Measurements from ENCODE around the gene SPDYE6.
A peak's percentile ranks its signal among the peaks of the same experiment; 100 is the strongest.
"Not testable (repeated sequence)": the region's sequence is repeated elsewhere in the genome, so short reads cannot be mapped to it uniquely, and the experiment has no call there.

SPDYE6 gene

DNA sequence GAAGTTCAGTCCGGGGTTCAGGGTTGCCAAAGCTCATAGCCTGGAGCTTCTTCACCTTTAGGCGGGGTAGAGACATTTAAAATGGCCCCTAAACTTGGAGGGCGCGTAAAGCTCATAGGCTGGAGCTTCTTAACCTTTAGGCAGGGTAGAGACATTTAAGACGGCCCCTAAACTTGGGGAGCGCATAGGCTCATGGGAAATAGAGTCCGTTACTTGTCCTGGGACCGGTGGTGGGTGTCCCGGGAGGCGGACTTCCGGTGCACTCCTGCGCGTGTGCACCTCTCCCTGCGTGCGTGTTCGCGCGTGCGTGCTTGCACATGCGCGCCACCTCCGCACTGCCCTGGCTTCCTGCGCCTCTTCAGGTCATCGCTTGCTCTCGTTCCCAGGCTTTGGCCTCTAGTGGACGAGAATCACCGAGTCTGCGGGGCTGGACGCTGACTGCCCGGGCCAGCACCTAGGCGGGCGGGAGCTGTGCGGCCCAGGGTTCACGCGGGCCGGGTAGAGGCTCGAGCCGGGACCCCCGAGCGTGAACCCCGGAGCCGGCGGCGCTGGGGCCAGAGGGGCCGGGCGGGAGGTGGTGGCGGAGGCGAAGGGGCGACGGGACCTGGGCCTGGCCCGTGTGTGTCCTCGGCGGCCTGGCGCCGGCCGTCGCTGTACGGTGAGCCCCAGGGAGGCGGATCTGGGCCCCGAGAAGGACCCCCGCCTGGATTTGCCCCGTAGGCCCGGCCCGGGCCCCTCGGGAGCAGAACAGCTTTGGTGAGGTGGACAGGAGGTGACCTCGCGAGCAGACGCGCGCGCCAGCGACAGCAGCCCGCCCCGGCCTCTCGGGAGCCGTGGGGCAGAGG is 7.5 kb upstream of the SPDYE6 start:
- peak; percentile 99 for DNase-seq

- not testable (repeated sequence) for DNase-seq
Measured at GRCh38 chr7:102346983-102347382, 9.3 kb downstream of the SPDYE6 start.

GRCh38 chr7:102340599-102341368 is 15.5 kb downstream of the SPDYE6 start:
- DNase-seq, result not testable (repeated sequence)

DNA sequence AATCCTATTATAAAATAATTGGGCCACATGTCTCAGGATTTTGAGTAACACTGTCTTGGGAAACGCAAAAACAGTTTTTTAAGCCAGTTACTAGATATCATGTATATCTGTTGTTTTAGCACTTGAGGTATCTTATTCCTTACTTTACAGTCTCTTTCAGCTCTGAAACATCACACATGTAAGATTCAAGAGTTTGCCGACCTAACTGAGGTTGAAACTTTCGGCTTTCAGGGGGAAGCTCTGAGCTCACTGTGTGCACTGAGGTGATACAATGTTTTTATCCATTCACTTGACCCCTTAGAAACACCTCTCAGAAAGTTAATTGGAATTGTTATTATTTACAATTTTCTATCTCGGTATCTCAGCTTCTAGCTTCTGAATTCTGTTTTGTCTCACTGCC is 18.8 kb downstream of the SPDYE6 start:
- not testable (repeated sequence) for DNase-seq

- DNase-seq, result not testable (repeated sequence)
Measured at GRCh38 chr7:102337002-102337401, 19.2 kb downstream of the SPDYE6 start.

- not testable (repeated sequence) for DNase-seq
Measured at GRCh38 chr7:102335574-102335973, 20.7 kb downstream of the SPDYE6 start.

GRCh38 chr7:102330666-102331460 is 25.4 kb downstream of the SPDYE6 start:
- not testable (repeated sequence) for DNase-seq

DNA sequence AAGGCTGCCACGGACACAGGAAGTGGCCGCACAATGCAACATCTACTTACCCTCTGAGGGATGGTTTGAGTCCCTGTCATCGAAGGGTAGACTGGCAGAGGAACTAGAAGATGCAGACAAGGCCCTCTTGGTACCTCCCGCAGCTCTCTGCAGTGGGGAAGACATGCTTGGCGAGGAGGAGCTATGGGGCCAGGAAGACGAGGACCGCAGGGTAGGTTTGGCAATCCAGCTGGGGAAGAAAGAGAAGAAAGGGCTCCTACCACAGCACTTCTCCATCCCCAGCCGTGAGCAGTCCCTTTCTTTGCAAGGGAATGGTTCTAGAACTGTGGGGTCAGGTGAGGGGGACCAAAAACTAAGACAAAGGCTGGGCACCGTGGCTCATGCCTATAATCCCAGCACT is 26.9 kb downstream of the SPDYE6 start:
- DNase-seq, result not testable (repeated sequence)

DNA sequence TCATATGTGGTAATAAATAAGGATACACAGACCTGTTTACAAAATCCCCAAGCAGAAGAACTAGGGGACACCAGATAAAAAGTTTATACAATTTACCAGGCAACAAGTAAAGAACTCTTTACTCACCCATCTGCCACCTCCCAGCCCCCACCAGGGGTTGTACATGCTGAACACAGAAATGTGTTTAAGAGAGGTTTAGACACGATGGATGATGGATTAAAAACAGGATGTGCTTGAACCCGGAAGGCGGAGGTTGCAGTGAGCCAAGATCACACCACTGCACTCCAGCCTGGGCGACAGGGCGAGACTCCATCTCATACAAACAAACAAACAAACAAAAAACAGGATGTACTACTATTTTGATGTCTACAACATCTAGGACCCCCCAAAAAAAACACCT is 27.4 kb downstream of the SPDYE6 start:
- DNase-seq, result not testable (repeated sequence)

DNA sequence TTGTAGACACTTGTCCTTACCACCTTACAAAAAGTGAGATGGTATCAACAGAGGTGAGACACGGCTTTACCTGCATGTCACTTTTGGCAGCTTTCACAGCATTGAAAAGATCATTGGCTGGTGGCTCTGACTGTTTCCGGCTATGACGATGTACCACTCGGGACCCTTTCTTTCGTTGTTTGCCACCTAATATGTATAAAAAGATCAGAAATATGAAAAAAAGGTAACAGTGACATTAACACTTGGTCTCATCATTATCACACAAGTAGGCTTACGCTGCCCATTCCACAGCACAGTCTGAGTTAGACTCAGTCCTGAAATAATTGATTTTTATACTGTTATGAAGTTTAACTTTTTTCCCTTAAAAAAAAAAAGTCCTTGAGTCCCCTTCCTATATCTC is 29.1 kb downstream of the SPDYE6 start:
- not testable (repeated sequence) for DNase-seq

DNA sequence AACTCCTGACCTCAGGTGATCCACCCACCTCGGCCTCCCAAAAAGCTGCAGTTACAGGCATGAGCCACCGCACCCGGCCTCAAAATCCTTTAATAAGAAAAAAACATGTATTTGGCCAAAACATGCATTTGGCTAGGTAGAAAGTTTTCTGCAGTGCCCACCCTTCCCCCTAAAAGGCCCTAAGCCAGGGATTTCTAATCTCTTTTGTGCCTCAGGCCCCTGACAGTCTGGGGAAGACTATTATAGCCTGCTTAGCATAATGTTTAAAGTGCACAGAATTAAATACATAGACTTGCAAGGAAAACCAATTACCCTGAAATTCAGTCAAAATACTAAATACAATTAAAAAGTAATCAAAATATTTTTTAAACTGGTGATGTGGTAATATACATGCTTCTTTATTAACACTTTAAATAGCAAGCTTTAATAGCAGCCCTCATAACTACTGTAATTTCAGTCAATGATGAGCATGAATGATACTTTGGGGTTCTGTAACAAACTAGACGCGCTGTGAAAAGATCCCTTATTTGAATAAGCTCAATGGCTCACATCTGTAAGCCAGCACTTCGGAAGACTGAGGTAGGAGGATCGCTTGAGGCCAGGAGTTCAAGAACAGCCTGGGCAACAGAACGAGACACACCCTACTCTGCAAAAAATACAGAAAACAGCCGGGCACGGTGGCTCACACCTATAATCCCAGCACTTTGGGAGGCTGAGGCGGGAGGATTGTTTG is 29.9 kb downstream of the SPDYE6 start:
- no peak for DNase-seq

DNA sequence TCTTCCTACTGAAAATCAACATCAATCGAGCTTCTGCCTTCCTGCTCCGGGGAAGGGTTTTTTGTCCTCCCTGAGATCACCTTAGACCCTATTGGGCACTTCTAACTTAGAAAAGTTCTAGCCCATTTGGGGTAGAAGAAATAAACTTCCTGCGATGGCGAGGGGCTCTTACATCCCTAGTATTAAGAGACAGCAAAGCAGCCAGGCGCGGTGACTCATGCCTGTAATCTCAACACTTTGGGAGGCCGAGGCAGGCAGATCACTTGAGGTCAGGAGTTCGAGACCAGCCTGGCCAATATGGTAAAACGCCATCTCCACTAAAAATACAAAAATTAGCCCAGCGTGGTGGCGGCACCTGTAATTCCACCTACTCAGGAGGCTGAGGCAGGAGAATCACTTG is 31.1 kb downstream of the SPDYE6 start:
- DNase-seq, result not testable (repeated sequence)

DNA sequence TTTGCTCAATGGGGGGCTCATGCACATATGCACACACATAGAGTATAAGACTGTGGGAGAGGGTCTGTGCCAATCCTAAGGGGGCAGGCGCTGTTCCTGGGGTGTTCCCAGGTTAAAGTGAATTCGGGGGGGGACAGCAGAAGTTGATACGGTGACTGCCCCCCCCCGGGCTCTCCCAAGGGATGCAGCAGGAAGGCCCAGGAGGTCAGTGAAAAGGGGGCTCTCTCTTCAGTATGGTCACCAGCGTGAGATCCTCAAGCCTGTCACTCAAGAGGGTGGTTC is 32.4 kb downstream of the SPDYE6 start:
- no peak for DNase-seq

DNA sequence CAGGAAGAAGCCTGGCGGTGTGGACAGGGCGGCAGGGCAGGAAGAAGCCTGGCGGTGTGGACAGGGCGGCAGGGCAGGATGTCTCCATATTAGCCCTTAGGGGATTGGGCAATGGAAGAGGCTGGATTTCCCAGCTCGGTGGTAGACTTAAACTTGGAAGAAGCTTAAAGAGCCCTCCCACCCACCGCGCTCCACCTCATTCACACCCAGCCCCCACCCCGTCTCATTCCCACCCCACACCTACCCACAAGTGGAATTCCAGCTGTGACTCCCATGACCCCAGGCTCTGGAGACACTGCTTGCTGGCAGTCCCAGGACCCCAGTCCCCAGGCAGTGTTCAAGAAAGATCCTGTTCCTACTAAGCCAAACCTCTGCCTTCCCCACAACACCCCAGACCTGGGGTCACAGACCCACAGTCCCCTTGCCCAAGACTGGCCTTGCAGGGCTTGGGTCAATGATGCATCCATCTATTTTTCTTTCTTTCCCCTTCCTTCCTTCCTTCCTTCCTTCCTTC is 34.0 kb downstream of the SPDYE6 start:
- no peak for DNase-seq

DNA sequence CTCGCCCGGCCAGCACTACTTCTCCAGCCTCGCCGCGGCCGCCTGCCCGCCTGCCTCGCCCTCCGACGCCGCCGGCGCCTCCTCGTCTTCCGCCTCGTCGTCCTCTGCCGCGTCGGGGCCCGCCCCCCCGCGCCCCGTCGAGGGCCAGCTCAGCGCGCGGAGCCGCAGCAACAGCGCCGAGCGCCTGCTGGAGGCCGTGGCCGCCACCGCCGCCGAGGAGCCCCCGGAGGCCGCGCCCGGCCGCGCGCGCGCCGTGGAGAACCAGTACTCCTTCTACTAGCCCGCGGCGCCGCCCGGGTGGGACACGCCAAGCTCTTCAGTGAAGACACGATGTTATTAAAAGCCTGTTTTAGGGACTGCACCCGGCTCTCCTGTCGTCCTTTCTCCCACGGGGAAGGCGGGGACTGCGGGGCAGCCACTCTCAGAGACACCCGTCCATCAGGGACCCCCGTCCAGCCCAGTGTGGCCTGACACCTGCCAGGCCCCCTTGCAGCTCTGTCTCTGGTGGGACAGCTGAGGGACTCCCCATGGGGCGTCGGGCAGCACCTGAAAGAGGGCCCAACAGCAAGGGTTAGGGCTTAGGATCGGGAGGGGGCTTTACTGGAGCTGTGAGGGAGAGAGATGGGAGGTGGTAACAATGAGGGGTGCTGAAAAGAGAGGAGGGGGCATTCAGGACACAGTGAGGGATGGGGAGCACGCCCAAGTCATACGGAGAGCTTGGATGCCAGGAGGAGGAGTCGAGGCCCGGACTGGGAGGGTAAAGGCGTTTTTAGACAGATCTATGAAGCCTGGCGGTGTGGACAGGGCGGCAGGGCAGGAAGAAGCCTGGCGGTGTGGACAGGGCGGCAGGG is 34.7 kb downstream of the SPDYE6 start:
- DNase-seq, result no peak

GRCh38 chr7:102320601-102321350 is 35.5 kb downstream of the SPDYE6 start:
- no peak for DNase-seq

DNA sequence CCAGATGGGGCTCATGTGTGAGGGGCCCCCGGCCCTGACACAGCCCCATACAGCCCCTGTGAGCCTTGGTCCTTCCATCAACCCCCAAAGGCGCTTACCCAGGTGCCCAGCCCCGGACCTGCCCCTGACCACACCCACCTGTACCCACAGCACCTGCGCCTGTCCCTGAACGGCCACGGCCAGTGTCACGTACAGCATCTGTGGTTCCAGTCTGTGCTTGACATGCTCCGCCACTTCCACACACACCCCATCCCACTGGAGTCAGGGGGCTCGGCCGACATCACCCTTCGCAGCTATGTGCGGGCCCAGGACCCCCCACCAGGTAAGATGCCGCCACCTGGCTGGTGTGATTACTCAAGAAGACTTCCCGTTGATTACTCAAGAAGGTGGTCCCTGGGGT is 36.1 kb downstream of the SPDYE6 start:
- DNase-seq, result no peak

- DNase-seq, result no peak
Measured at GRCh38 chr7:102319671-102320070, 36.6 kb downstream of the SPDYE6 start.

DNA sequence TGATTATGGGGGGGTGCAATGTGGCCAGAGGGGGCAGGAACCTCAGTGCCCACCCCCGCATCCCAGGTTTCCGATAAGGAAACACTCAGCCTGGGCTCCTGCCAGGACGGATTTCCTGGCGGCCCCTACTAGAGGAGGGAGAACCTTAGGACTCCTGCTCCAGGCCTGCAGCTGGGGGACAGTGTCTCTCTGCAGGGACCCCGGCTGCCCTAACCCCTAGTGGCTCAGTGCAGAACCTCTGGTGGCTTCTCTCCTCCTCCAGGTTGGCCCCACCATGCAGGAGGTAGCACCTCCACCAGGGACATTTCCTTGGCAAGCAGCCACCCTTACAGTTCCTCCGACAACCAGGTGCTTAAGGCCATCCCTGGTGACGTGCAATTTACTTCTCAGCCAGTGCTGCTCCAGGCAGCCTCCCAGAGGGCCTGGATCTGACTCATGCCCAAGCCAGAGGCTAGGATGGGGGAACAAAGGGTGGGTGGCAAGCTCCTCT is 37.7 kb downstream of the SPDYE6 start:
- DNase-seq, result no peak

DNA sequence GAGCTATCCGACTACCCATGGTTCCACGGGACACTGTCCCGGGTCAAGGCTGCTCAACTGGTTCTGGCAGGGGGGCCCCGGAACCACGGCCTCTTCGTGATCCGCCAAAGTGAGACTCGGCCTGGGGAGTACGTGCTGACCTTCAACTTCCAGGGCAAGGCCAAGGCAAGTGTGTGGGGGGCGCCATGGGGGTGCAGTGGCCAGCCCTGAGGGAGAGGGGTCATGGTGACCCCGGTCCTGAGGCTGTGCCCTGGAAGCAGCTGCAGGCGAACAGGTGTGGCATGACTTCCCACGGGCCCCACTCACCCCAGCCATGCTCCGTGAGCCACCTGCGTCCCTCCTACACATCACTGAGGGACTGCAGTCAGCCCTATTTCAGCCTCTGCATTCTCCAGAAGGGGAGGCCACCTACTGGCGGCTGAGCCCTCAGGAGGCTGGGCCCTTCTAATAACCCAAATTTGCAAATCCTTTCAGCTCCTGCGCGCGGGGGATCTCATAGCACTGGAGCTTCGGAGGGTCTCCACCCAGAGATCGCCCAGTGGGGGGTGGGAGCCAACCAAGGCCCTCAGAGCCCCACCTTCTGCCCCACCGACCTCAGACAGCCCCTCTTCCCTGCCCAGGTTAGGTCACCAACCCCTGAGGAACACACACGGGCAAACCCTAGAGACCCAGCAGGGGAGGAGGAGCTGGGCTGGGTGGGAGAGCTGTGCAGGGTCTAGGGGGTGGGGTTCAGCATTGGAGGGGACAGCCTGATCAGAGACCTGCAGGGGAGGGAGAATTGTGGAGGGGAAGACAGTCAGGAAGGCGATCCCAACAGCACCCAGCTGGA is 38.8 kb downstream of the SPDYE6 start:
- no peak for DNase-seq
